HG03066 (cell line): ENCODE results near the gene IFT27.
"Not testable (repeated sequence)": the region's sequence is repeated elsewhere in the genome, so short reads cannot be mapped to it uniquely, and the experiment has no call there.

ENCODE experiments used
- ATAC-seq: cut with Tn5 transposase; IDR thresholded peaks from one replicate; pipeline ENCODE4 v1.9.1; 2021; ENCODE audit warnings: low read depth; ENCODE audit not compliant: unreplicated experiment

Gene IFT27

DNA sequence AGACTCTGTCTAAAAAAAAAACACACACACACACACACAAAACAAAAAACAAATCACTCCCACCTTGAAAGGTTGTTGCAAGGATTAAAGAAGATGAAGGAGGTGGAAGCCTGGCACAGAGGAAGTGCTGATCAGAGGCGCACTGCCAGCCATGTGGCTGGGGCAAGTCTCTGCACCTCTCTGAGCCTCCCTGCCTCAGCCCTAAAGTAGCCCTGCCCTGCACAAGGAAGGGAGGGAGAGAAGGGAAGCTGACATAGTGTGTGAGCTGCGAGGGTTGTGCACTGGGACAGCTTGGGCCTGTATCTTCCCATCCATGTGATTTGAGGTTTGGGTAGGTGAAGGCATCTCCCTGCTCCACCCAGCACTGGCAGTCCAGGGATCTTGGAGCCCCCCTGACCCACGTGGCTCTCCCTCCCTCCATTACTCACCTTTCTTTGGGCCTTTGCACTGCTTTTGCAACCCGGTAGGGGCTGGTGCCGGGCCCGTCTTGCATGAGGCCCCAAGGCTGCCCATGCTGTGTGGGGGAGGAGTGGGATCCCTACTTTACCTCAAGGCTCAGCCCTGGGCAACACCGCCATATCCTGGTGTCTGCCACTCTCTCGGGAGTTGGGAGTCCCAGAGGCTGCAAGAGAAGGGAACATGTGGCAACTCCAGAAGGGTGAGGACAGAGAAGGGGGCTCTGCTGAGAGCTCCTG, 30.5 kb downstream of the IFT27 start:
- no peak for ATAC-seq

DNA sequence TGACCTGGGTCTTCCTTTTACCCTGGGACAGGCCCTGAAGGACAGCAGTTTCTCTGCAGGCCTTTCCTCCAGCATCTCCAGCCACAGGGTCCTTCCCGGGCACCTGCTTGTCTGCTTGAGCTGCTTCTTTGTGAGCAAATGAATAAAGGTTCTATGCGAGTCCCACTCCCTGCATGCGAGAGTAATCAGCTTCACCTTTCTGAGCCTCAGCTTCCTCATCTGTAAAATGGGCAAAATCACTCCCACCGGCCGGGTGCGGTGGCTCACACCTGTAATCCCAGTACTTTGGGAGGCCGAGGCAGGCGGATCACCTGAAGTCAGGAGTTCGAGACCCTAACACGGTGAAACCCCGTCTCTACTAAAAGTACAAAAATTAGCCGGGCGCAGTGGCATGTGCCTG, 31.1 kb downstream of the IFT27 start:
- no peak for ATAC-seq

DNA sequence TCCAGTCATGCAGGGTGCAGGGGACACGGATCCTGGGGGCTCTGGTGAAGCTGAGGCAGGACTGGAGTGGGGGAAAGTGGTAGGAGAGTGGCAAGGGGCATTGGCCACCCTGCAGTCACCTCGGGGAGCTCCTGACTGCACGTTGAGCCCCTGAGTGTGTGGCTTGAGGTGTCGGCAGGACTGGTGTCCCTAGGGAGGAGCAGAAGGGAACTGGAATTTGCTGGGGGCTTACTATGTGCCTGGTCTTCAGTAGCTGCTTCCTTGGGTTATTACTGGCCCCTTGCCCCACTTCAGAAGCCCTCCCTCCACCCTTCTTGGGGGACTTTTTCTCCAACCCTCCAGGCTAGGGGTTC, 31.5 kb downstream of the IFT27 start:
- no peak for ATAC-seq

DNA sequence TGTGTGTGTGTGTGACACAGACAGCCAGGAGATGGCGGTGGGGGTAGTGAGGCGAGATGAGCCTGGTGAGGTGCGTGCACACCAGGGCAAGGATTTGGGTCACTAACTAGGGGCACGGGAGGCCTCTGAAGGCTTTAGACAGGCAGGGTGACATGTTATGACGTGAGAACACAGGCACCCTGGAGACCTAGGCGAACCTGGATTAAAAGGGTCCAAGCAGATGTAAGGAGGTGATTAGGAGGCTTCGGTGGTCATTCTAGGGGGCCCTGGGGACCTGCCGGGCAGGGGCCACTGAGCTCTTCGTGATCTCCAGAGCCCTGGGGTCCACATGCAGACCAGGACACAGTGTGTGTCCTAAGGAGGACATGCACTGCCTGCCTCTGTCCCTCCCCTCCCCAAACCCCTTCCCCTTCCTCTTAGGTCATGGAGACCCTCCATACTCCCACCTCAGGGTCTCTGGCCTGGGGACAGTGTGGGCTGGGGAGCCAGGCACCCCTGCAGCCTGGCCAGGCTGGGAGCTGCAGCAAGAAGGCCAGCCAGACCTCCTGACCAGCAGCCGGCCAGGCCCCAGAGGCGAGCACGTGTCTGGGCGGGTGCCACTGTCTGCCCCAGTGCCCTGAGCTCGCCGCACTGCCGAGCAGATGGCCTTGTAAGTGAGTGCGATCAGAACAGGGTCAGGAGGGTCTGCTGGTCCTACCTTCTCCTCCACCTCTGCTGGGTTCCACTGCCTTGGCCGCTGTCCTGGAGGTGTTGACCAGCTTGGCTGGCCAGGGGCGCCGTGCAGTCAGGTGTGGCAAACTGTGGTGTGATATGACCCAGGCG, 32.1 kb downstream of the IFT27 start:
- no peak for ATAC-seq

DNA sequence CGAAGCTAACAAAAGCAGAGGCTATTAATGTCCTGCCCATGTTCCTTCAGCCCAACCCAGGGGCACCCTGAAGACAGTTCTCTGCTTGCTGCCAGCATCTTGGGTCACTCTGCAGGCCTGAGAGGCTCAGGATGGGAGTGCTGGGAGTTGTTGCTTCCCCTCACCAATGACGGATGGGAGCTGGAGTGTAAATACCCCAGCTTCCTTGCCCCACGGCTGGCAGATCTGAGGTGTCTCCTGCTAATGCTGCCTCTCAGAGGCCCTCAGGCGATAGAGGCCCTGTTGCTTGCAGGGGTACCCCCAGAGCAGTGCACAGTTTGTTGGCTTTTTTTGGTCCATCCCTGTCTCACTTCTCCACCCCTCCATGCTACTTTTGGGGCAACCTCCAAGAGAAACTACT, 32.9 kb downstream of the IFT27 start:
- no peak for ATAC-seq

DNA sequence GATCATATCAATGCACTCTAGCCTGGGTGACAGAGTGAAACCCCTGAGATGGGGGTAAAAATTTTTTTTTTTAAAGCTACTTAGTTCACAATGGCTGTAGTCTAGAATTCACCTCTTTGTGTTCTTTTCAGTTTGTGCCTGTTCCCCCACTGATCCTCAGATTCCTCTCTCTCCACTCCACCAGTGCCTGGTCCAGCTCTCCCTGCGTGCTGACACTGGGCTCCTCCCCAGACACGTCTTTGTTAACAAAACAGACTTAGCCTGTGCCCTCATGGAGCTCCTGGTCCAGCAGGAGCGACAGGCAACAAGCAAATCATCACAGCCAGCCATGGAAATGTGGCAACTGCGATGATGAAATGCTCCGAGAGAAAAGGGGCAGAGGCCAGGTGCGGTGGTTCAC, 34.0 kb downstream of the IFT27 start:
- ATAC-seq = no peak

DNA sequence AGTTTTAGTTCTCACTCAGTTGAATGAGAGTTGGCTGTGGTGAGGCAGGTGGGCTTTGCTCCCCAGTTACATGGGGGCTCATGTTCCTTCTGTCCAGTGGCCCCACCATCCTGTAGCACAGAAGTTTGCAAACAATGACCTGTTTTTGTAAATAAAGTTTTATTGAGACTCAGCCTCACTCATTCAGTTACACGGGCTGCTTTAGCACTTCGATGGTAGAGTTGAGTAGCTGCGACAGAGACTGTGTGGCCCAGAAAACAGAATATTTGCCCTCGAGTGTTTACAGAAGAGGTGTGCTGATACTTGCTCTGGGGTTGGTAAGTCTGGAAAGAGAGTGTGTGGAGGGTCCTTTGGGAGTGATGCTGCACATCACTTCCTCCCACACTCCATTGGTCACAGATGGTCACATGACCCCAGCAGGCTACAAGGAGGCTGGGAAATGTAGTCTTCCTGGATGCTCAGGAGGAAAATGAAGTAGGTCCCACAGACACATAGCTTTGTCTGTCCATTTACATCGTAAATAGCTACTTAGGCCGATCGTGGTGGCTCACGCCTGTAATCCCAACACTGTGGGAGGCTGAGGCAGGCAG, 34.6 kb downstream of the IFT27 start:
- no peak for ATAC-seq

DNA sequence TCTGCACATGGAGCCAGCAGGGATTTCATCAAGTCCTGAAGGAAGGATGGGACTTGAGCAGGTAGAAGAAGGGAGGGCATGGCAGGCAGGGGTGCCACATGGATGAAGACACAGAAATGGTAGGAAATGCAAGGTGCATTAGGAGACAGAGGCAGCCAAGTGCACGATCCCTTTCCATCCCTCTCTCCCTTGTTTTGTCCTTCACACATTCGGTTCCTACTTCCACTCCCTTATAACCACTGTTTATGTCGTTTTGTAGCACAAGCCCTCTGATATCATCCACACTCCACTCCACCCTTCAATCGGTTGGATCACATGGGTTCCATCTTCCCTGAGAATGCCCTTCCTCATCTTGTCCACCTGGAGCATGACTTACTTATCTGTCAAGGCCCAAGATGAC, 35.2 kb downstream of the IFT27 start:
- no peak for ATAC-seq

DNA sequence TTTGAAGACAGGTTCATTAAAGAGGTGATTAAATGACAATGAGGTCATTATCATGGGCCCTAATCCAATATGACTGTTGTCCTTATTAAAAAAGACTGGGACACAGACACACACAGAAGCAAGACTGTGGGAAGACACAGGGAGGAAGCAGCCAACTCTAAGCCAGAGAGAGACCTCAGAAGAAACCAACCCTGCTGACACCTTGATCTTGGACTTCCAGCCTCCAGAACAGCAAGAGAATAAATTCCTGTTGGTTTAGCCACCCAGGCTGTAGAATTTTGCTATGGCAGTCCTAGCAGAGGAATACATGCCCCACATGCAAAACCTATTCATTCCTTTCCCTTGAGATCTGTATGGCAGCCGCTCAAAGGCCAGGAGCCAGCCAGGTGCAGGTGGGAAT, 36.7 kb downstream of the IFT27 start:
- no peak for ATAC-seq

DNA sequence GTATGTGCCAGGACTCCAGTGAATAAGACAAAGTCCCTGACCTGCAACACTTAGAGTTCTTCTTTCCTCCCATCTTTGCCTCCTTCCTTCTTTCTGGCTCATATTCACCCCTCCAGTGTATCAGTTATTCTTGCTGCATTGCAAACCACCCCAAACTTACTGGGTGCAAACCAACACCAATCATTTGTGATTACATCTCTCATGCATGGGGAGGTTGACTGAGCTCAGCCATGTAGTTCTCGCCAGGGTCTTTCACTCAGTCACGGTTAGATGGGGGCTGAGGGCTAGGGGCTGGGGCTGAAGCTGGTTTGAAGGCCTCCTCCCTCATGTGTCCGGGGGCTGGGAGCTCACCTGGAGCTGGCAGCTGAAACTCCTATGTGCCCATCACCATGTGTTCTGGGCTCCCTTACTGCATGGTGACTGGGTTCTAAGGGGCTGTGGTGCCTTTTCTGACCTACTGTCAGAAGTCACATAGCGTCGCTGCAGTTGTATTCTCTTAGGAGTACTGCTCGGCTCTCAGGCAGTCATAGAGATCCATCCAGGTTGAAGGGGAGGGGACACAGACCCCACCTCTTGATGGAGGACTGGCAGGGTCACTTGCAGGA, 37.4 kb downstream of the IFT27 start:
- no peak for ATAC-seq

DNA sequence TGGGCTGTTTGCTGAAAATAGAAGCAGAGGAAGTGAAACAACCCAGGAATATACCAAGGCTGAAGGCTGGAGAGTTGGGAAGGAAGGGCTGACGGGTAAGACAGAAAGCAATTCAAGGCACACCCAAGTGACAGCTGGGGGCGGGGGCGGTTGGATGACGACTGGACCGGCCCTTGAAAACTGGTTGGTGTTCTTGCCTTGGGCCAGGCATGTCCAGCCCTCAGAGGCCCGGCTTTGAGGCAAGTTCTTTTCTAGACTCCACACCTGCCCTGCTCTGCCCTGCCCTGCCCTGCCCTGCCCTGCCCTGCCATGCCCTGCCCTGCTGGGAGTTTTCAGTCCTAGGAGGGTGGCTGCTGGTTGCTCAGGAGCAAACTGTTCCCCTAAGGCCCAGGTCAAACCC, 38.1 kb downstream of the IFT27 start:
- no peak for ATAC-seq

DNA sequence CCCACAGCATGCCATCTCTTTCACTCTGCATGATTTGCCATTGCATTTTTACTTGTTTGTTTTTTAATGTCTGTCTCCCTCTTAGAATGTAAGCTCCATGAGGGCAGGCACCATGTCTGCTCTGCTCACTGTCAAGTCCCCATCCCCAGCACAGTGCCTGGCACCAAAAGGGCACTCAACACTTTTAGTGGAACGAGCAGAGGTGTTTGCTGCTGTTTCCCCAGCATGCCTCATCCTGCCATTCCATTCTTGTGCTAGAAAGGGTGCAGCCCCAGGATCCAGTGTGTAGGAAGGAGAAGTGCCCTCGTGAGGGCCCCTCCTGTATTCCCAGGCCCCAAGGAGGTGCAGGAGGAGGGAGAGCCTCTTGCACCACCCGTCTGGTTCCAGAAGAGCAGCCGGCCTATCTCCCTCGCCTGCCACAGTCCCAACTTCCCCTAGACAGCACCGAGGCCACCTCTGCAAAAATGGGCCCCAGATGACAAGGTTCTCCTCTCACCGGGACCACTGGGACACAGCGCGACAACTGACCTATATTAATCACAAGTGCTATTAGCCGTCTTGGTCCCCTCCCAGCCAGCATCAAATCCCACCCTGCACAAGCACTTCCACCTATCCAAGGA, 39.1 kb downstream of the IFT27 start:
- no peak for ATAC-seq

DNA sequence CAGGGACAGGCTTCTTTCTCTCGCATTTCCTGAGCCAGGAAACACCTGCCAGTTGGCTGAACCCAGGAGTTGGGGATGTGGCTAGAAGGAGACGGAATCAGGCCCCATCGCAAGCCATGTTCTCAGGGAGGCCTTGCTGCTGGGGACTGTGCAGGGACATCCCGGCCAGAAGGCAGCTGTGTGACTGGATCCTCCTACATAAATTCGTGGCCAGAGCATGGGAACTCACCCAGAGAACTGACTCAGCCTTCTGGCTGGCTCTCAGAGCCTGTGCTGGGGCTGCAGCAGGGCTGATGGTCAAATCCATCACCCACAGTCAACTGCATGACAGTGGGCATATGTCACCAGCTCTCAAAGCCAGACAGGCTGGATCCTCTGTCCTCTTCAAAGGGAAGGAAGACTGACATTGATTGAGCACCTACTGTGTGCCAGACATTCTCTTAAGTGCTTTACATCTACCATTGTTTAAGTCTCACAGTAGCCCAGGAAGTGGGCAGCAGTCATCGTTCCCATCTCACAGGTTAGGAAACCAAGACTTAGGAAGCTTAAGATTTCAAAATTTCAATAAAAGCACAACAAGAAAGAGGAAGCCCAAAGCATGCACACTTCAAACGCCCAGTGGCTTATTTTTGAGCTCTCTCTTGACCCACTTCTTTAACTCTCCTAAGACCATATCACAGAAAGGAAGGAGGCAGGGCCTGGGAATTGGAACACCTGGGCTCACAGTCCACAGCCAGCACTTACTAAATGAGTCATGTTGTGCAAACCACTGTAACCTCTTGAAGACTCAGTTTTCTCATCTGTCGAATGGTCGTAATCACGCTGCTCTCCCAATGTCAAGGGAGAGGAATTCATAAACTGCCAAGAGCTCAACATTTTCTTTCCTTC, 41.5 kb downstream of the IFT27 start:
- ATAC-seq = no peak

DNA sequence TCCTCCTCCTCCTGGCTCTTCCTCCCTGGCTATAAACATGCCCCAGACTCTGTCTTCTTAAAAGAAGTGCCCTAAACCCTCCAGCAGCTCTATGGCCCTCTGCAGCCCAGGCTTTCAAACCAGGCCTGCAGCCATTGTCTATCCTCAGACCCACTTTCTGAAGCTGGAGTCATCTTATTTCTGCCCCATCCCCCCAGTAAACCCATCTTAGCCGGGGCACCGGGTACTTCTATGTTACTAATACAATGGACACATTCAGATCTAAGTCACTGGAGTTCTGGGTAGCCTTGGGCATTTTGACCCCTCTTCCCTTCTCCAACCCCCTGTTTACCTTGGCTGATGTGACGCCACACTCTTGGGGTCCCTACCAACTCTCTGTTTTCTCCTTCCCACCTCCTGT, 42.6 kb downstream of the IFT27 start:
- ATAC-seq = no peak

DNA sequence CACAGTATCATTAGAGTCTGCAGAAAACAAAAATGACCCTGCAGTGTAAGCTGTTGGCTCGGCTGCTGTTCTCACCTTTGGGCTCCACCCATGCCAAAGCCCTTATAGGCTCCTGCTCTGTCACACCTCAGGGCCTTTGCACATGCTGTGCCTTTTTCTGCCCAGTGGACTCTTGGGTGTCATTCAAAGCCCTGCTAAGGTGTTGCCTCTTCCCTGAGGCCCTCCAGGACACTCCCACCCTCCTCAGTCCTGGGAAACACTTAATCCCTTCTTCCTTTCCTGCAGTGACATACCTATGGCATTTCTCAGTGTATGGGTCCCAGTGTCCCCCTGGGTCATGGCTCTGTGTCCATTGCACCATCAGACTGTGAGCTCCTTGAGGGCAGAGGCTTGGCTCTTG, 43.3 kb downstream of the IFT27 start:
- no peak for ATAC-seq

DNA sequence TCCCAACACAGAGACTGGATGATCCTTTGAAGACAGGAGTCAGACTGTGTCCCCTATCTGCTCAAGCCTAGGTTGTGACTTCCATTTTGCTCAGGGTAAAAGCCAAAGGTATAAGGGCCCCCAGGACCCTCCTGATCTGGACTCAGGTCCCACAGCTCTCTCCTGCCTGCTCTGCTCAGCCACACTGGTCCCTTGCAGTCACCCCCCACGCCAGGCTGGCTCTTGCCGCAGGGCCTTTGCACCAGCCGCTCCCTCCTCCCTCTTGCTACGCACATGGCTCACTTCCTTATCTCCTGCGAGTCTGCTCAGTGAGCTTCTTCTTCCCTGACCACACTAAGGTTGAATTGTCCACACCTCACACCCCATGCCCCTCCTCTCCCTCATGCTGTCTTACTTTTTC, 44.0 kb downstream of the IFT27 start:
- ATAC-seq = no peak

DNA sequence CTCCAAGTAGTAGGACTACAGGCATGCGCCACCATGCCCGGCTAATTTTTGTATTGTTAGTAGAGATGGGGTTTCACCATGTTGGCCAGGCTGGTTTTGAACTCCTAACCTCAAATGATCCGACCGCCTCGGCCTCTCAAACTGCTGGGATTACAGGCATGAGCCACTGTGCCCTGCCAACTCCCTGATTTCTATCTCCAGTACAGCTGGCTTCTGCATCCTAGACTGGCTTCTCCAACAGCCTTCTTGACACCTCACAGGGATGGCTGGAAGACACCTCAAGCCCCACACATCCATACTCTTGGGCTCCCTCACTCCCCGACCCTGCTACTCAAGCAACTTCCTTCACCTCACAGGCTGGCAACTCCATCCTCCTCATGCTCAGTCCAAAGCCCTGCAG, 44.6 kb downstream of the IFT27 start:
- not testable (repeated sequence) for ATAC-seq

DNA sequence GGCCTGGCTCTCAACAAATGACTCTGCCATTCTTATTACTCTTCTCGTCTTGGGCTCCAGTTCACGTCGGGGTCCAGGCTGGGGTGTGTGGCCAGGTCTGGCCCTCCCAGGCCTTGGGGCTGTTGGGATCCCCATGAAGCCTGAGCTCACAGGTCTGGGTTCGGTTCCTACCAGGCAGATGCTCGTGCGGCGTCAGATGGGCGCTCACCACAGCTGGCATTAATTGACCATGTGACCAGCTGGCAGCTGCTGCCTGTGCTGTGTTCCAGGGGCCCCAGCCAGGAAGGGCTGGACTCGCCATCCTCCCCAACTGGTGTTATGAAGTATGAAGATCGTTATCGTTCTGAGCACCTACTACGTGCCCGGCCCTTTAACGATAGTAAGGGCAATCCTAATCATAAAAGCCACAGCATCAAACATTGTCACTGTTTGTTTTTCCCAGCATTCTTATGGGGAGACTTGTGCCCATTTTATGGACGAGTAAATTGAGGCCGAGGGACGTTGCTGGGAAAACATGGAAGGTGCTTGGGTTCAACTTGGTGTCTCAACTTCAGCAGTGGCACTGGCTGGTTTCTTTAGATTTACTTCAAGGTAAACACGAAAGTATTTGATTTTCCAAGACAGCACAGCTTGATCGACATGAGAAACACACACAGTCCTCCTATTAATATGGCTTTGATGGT, 45.6 kb downstream of the IFT27 start:
- no peak for ATAC-seq

DNA sequence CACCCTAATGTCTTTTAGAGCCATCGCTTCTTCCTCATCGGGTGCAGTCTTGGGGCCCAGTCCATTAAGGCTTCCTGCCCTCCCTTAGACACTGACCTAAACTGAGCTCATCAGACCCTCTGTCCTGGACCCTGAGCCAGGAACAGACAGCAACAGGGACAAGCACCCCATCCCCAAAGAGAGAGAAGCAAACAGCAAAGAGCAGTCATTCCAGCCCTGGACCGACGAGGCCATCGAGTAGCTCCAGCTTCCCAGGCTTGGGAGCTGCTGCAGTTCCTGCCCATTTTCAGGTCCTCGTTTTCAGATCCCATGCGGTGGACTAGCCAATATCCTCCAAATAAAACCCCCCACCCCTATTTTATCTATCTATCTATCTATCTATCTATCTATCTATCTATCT, 46.6 kb downstream of the IFT27 start:
- no peak for ATAC-seq

DNA sequence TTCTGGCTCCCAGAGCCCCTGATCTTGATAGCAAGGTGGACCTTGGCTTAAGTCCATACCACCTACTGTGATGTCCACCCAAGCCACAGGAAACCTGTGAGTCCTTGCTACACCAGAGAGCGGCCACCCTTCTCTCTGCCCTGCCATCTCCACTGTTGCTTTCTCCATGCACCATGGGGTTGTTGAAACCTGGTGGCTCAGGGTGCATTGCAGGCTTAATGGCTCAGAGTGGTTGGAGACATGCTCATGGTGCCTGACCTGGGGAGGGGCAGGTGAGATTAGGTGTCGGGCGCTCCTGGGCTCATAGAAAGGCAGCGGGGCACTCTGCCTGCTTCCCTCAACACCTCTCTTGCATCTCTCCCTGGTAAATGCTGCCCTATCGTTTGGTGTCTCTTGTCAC, 47.4 kb downstream of the IFT27 start:
- ATAC-seq = no peak
